Peyer's patch (tissue), 4 donors: ENCODE data around the gene VSX2. TPM values are rescaled to one million over a fixed set of nuclear protein-coding genes. Genes with fewer than 3 reads are reported as not detected.
A peak's percentile ranks its signal among the peaks of the same experiment; 100 is the strongest.

Experiments
- DNase-seq, 3 donors: peaks; one replicate each; pipeline ENCODE4 v3.0.0-alpha.2; 2017 to 2019
- H3K27ac ChIP-seq, 4 donors: fragments of 200-600 bp; sonication (generic); one replicate each; pipeline ENCODE4 v1.5.1; 2016 to 2019
- H3K27me3 ChIP-seq, 2 donors: fragments of 200-600 bp; sonication (generic); one replicate each; pipeline ENCODE4 v1.5.1; 2019
- H3K36me3 ChIP-seq, 3 donors: fragments of 200-600 bp; sonication (generic); one replicate each; pipeline ENCODE4 v1.5.1; 2016 to 2019
- H3K4me1 ChIP-seq, 4 donors: fragments of 200-600 bp; sonication (generic); one replicate each; pipeline ENCODE4 v1.5.1; 2016 to 2019
- H3K4me3 ChIP-seq, 4 donors: fragments of 200-600 bp; sonication (generic); 1 replicate in 3 of 4; 2 replicates in 1 of 4; pipeline ENCODE4 v1.5.1; 2016 to 2019; ENCODE audit warnings: mild to moderate bottlenecking in 1 of 4
- H3K9me3 ChIP-seq, 4 donors: fragments of 200-600 bp; sonication (generic); one replicate each; pipeline ENCODE4 v1.5.1; 2016 to 2019; ENCODE audit warnings: mild to moderate bottlenecking in 1 of 4
- CTCF ChIP-seq, 6 experiments: fragments of 450-650 bp in 4 of 6; fragments of 200-600 bp in 2 of 6; sonication (generic) in 1 of 6; IDR thresholded peaks; one replicate each; pipeline ENCODE4 v1.5.1; 2017 to 2019; ENCODE audit warnings: antibody characterized with exemption in 6 of 6, mild to moderate bottlenecking in 3 of 6, moderate library complexity in 1 of 6
- POLR2A ChIP-seq, 2 donors: fragments of 450-650 bp; IDR thresholded peaks; one replicate each; pipeline ENCODE4 v1.5.1; 2017; ENCODE audit warnings: antibody characterized with exemption in 2 of 2, mild to moderate bottlenecking in 2 of 2, moderate library complexity in 2 of 2
- total RNA-seq, 4 donors: library from RNA; depleted of rRNA; stranded (reverse); fragments of >200 nt; gene quantifications; one replicate each; pipeline ENCODE4 v1.1.0, GENCODE V29; 2016

VSX2 gene
- total RNA-seq, 4 donors from 2014 or later = not detected

GRCh38 chr14:74211945-74212580, 27.2 kb upstream of the VSX2 start:
- no peak overlapping the region for H3K27ac ChIP-seq
- no peak for DNase-seq
- H3K9me3 ChIP-seq = no peaks in the 10 kb centered on the region
- no peaks in the 10 kb centered on the region for H3K36me3 ChIP-seq
- no peaks in the 10 kb centered on the region for H3K27me3 ChIP-seq
- H3K4me3 ChIP-seq = no peak overlapping the region
- TF ChIP-seq POLR2A (IDR thresholded peaks at IDR 0.05) (no peak), CTCF (IDR thresholded peaks at IDR 0.05) (no peak)
- no peaks in the 10 kb centered on the region for H3K4me1 ChIP-seq

DNA sequence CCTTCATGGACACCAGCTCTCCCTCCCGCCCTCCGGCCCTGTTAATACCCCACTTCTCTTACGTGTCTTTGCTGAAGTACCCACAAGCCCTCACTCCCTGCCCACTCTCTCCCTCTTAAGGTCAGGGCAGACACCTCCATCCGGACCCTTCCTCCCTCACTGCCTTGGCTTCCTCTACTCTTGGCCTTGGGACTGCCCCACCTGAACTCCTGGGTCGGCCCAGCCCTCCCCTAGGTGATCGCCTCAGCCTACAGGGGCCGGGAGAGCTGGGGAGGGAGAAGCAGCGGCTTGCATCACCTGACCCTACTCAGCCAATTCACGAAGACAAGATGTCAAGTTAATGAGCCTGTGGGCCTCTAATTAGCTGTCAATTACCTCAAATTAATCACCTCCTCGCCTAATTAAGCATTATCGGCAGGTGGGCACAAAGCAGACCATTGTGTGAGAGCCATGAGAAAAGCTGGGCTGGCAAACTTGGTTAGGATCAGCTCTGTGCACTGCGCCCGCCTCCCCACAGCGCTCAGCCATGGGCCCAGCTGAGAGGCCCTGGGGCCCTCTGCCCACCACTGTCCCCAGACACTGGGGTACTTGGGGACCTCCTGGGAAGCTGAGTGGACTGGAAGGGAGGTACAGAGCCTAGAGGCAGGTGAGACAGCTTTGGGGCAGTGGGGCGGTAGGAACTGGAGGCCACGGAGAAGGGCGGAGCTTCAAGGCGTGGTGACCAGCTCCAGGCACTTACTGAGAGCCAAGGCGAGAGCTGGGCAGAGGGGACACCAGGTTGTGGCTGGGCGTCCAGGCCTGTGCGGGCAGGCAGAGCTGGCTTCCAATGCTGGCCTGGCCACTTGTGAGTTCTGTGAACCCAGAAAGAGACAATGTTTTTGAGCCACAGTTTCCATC, 25.1 kb upstream of the VSX2 start:
- H3K27me3 ChIP-seq = peaks cover 0 to 9% of the 10 kb centered on the region in 2 donors

DNA sequence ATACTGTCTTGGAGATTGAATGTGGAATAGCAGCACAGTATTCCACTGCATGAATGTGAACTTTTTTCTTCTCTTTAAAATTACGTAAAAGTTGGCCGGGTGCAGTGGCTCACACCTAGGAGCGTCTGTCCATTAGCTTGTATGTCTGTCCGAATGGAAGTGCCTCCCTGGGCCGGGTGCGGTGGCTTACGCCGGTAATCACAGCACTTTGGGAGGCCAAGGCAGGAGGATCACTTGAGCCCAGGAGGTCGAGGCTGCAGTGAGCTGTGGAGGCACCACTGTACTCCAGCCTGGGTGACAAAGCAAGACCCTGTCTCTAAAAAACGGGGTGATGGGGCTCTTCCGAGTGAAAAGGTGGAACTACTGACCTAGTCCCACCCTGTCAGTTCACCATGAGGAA, 22.6 kb upstream of the VSX2 start:
- Histone ChIP-seq H3K27ac (no peak overlapping the region), H3K36me3 (no peaks in the 10 kb centered on the region), H3K9me3 (no peaks in the 10 kb centered on the region), H3K4me3 (no peak overlapping the region), H3K27me3 (peaks cover 0 to 10% of the 10 kb centered on the region in 2 donors), H3K4me1 (no peaks in the 10 kb centered on the region)
- no peak for DNase-seq
- no peak for TF ChIP-seq CTCF (IDR thresholded peaks at IDR 0.05)
- TF ChIP-seq POLR2A (IDR thresholded peaks at IDR 0.05) = no peak

More for the DNA sequence above, 25.1 kb upstream of the VSX2 start:
- Histone ChIP-seq H3K9me3 (no peaks in the 10 kb centered on the region), H3K4me1 (no peaks in the 10 kb centered on the region), H3K27ac (no peak overlapping the region), H3K36me3 (no peaks in the 10 kb centered on the region), H3K4me3 (no peak overlapping the region)
- no peak for TF ChIP-seq POLR2A (IDR thresholded peaks at IDR 0.05)
- TF ChIP-seq CTCF (IDR thresholded peaks at IDR 0.05) = no peak
- DNase-seq = no peak

DNA sequence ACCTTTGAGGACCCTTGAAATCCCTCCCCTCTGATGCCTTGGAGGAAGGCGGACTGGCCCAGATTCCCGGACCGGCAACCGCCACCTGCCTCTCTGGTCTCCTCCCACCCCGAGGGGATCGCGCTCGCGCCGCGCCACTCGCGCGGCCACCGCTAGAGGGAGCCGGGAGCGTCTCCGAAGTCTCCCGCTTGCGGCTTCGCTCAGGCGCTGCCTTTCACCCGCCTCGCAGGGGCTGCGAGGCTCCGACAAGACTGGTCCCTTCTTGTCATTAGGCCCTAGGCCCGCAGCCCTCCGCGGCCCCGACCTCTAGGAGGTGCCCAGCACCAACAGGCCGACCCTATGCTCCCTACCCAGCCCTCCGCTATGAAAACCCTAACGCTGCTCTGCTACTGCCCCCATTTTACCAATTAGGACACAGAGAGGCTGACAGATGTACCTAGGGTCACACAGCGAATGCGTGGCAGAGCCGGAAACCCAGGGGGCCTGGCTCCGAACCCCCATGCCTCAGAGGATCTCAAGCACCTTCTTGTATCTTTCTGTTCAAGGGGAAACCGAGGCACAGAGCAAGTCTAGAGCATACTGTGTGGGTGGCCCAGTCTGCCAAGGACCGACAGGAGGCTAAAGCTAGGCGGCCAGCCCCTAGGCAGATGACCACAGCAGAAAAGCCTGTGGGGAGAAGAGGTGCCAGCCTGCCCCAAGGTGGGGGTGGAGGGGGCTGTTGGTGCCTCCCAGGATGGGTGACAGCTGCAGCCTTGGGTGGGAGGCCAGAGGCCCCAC, 21.4 kb upstream of the VSX2 start:
- no peaks in the 10 kb centered on the region for H3K9me3 ChIP-seq
- no peaks in the 10 kb centered on the region for H3K36me3 ChIP-seq
- TF ChIP-seq POLR2A (IDR thresholded peaks at IDR 0.05) (no peak), CTCF (IDR thresholded peaks at IDR 0.05) (peak; percentile 28 to 85 (median 79))
- peak overlapping the region in 3 of 4 donors; percentile 27 to 49 (median 34) for H3K4me3 ChIP-seq
- H3K4me1 ChIP-seq = no peaks in the 10 kb centered on the region
- peak; percentile 24 to 78 (median 77) for DNase-seq
- no peak overlapping the region for H3K27ac ChIP-seq
- peaks cover 0 to 10% of the 10 kb centered on the region in 2 donors for H3K27me3 ChIP-seq

- Histone ChIP-seq H3K9me3 (no peaks in the 10 kb centered on the region), H3K4me3 (no peak overlapping the region), H3K36me3 (no peaks in the 10 kb centered on the region), H3K4me1 (no peaks in the 10 kb centered on the region), H3K27me3 (peaks cover 0 to 10% of the 10 kb centered on the region in 2 donors), H3K27ac (no peak overlapping the region)
- no peak for DNase-seq
- TF ChIP-seq CTCF (IDR thresholded peaks at IDR 0.05) = no peak
- no peak for TF ChIP-seq POLR2A (IDR thresholded peaks at IDR 0.05)
These were observed 20.8 kb upstream of the VSX2 start for GRCh38 chr14:74218462-74218861.
